Activated CD4-positive, alpha-beta T cell treated with anti-CD3 and anti-CD28 coated beads, Interleukin-2, amount 50 U/mL, for 24 hours (primary cell): ENCODE measurements around the gene YWHAQ.
A peak's percentile ranks its signal among the peaks of the same experiment; 100 is the strongest.

ENCODE experiments used
- DNase-seq, 2 donors: peaks; one replicate each; pipeline ENCODE4 v3.0.0-alpha.2; 2020; ENCODE audit warnings: low read depth in 1 of 2, low spot score in 1 of 2

The YWHAQ gene

GRCh38 chr2:9630736-9631552 is at the start of gene YWHAQ:
TSS of gene YWHAQ (minus strand) at chr2:9630997. CDS start at chr2:9630452, 545 bp downstream.
- peak; percentile 91 to 94 for DNase-seq

- no peak for DNase-seq
Measured at GRCh38 chr2:9680082-9680481, 49.3 kb upstream of the YWHAQ start.

GRCh38 chr2:9679218-9679617 is 48.4 kb upstream of the YWHAQ start:
- DNase-seq, result no peak

- no peak for DNase-seq
Measured at GRCh38 chr2:9678544-9678943, 47.7 kb upstream of the YWHAQ start.

- no peak for DNase-seq
Measured at GRCh38 chr2:9675415-9676351, 44.9 kb upstream of the YWHAQ start.

GRCh38 chr2:9674891-9675414 is 44.2 kb upstream of the YWHAQ start:
- no peak for DNase-seq

- DNase-seq, result no peak
Measured at GRCh38 chr2:9673914-9674481, 43.2 kb upstream of the YWHAQ start.

GRCh38 chr2:9668687-9669345 is 38.0 kb upstream of the YWHAQ start:
- DNase-seq, result no peak

GRCh38 chr2:9667826-9668225 is 37.0 kb upstream of the YWHAQ start:
- DNase-seq, result no peak

- DNase-seq, result no peak
Measured at GRCh38 chr2:9666306-9666705, 35.5 kb upstream of the YWHAQ start.

GRCh38 chr2:9665898-9666297 is 35.1 kb upstream of the YWHAQ start:
- no peak for DNase-seq

- DNase-seq, result no peak
Measured at GRCh38 chr2:9664365-9664764, 33.6 kb upstream of the YWHAQ start.

- DNase-seq, result no peak
Measured at GRCh38 chr2:9663008-9663879, 32.4 kb upstream of the YWHAQ start.

GRCh38 chr2:9661261-9661660 is 30.5 kb upstream of the YWHAQ start:
- DNase-seq, result no peak

GRCh38 chr2:9660781-9661180 is 30.0 kb upstream of the YWHAQ start:
- no peak for DNase-seq

- no peak for DNase-seq
Measured at GRCh38 chr2:9660154-9660553, 29.4 kb upstream of the YWHAQ start.

- no peak for DNase-seq
Measured at GRCh38 chr2:9658972-9659371, 28.2 kb upstream of the YWHAQ start.

GRCh38 chr2:9657731-9658130 is 26.9 kb upstream of the YWHAQ start:
- DNase-seq, result no peak

GRCh38 chr2:9657083-9657482 is 26.3 kb upstream of the YWHAQ start:
- DNase-seq, result no peak

GRCh38 chr2:9656270-9656766 is 25.5 kb upstream of the YWHAQ start:
- peak; percentile 18 to 60 for DNase-seq
